H1 (cell line): ENCODE results near the gene BCKDHB. TPM values are rescaled to one million over a fixed set of nuclear protein-coding genes. Genes with fewer than 3 reads are reported as not detected.

Experiments used
- CTCF ChIA-PET: fragments of 300-600 bp; sonication (Branson Sonifier 250); formaldehyde crosslinking; loops from one replicate; lab custom pipeline; 2021; ENCODE audit not compliant: partially characterized antibody; lab: Charles Lee
- POLR2A ChIA-PET: fragments of 300-600 bp; sonication (Branson Sonifier 250); formaldehyde crosslinking; loops from one replicate; lab custom pipeline; 2021; ENCODE audit warnings: inconsistent platforms; ENCODE audit not compliant: partially characterized antibody; lab: Charles Lee
- DNase-seq, 2 experiments: peaks; one replicate each; pipeline versions ENCODE4 v3.0.0 to v3.0.0-alpha.2; 2010 to 2022; ENCODE audit warnings: low spot score in 2 of 2, low read depth in 1 of 2, mixed read lengths in 1 of 2
- FAIRE-seq: peaks from 2 replicates; lab custom pipeline; 2011; peaks lifted over from hg19 to GRCh38; lab: Jason Lieb, UNC
- H2AFZ ChIP-seq: 2 replicates; pipeline ENCODE4 v1.8.1; 2012; ENCODE audit warnings: low read length, inconsistent platforms
- H2AK5ac ChIP-seq: 2 replicates; pipeline ENCODE4 v1.6.1; 2013; ENCODE audit warnings: low read depth, low read length
- H2BK120ac ChIP-seq: replicated peaks from 2 replicates; pipeline ENCODE3; 2013; ENCODE audit warnings: low read depth, low read length, inconsistent platforms
- H2BK12ac ChIP-seq: 2 replicates; pipeline ENCODE4 v1.6.1; 2013; ENCODE audit warnings: low read depth, low read length
- H2BK15ac ChIP-seq: 2 replicates; pipeline ENCODE4 v1.6.1; 2013; ENCODE audit warnings: low read length
- H2BK20ac ChIP-seq: 2 replicates; pipeline ENCODE4 v1.6.1; 2013; ENCODE audit warnings: low read length
- H2BK5ac ChIP-seq: 2 replicates; pipeline ENCODE4 v1.6.1; 2013; ENCODE audit warnings: low read depth, low read length
- H3K14ac ChIP-seq: 2 replicates; pipeline ENCODE4 v1.6.1; 2013; ENCODE audit warnings: inconsistent platforms; ENCODE audit not compliant: insufficient read length
- H3K18ac ChIP-seq: 2 replicates; pipeline ENCODE4 v1.6.1; 2013; ENCODE audit warnings: low read length; ENCODE audit errors: extremely low read depth
- H3K23ac ChIP-seq: 2 replicates; pipeline ENCODE4 v1.6.1; 2013; ENCODE audit warnings: inconsistent platforms; ENCODE audit not compliant: insufficient read length
- H3K23me2 ChIP-seq: 2 replicates; pipeline ENCODE4 v1.6.1; 2013; ENCODE audit warnings: low read depth, low read length
- H3K27ac ChIP-seq: 2 replicates; pipeline ENCODE4 v1.6.1; 2011; ENCODE audit warnings: low read depth, low read length, inconsistent platforms
- H3K27me3 ChIP-seq, 4 experiments: replicated peaks in 1 of 4; 1 replicate in 1 of 4; 2 replicates in 3 of 4; pipeline versions ENCODE4 v1.6.1 to v1.8.1; 2011 to 2013; ENCODE audit warnings: low read length in 3 of 4, mild to moderate bottlenecking in 3 of 4, inconsistent platforms in 2 of 4, mixed read lengths in 2 of 4, moderate library complexity in 1 of 4; ENCODE audit not compliant: control insufficient read depth in 3 of 4, insufficient read depth in 3 of 4; ENCODE audit errors: extremely low read depth in 1 of 4
- H3K36me3 ChIP-seq, 4 experiments: 2 replicates each; pipeline versions ENCODE4 v1.6.1 to v1.8.1; 2011 to 2013; ENCODE audit warnings: mild to moderate bottlenecking in 4 of 4, low read length in 3 of 4, moderate library complexity in 2 of 4, control low read depth in 1 of 4, inconsistent platforms in 1 of 4; ENCODE audit not compliant: insufficient read depth in 4 of 4, control insufficient read depth in 2 of 4
- H3K4ac ChIP-seq: replicated peaks from 2 replicates; pipeline ENCODE3; 2013; ENCODE audit warnings: low read length, low read depth, mixed read lengths, inconsistent platforms; ENCODE audit not compliant: insufficient read length
- H3K4me1 ChIP-seq, 4 experiments: replicated peaks in 1 of 4; 1 replicate in 1 of 4; 2 replicates in 3 of 4; pipeline versions ENCODE4 v1.6.1 to v1.8.1; 2011 to 2013; ENCODE audit warnings: low read length in 3 of 4, inconsistent platforms in 2 of 4, mixed read lengths in 1 of 4; ENCODE audit not compliant: insufficient read depth in 4 of 4, control insufficient read depth in 3 of 4
- H3K4me2 ChIP-seq, 2 experiments: 2 replicates each; pipeline versions ENCODE4 v1.6.1 to v1.8.1; 2011 to 2013; ENCODE audit warnings: low read depth in 2 of 2, low read length in 2 of 2, control low read depth in 1 of 2, inconsistent platforms in 1 of 2, mild to moderate bottlenecking in 1 of 2; ENCODE audit not compliant: insufficient read depth in 1 of 2
- H3K4me3 ChIP-seq, 4 experiments: fragments of 200-600, 300-600 bp in 1 of 4; sonication (generic), shearing (Covaris generic), sonication (Bioruptor Twin) in 1 of 4; 2 replicates each; pipeline versions ENCODE4 v1.5.1 to v1.8.1; 2011 to 2016; ENCODE audit warnings: low read length in 4 of 4, low read depth in 3 of 4, control low read depth in 2 of 4, inconsistent platforms in 2 of 4, mild to moderate bottlenecking in 2 of 4, mixed read lengths in 1 of 4, moderate library complexity in 1 of 4; ENCODE audit not compliant: insufficient read depth in 2 of 4; ENCODE audit errors: extremely low read depth in 1 of 4
- H3K56ac ChIP-seq: replicated peaks from 2 replicates; pipeline ENCODE3; 2013; ENCODE audit warnings: low read depth, mild to moderate bottlenecking, mixed read lengths, low read length, inconsistent platforms; ENCODE audit not compliant: insufficient read length
- H3K79me1 ChIP-seq: 2 replicates; pipeline ENCODE4 v1.6.1; 2013; ENCODE audit warnings: low read depth, low read length, control low read depth
- H3K79me2 ChIP-seq, 2 experiments: 2 replicates each; pipeline versions ENCODE4 v1.6.1 to v1.8.1; 2012 to 2013; ENCODE audit warnings: low read length in 2 of 2, mild to moderate bottlenecking in 2 of 2, inconsistent platforms in 1 of 2; ENCODE audit not compliant: insufficient read depth in 2 of 2, control insufficient read depth in 1 of 2
- H3K9ac ChIP-seq, 4 experiments: replicated peaks in 1 of 4; 1 replicate in 1 of 4; 2 replicates in 3 of 4; pipeline versions ENCODE4 v1.6.1 to v1.8.1; 2011 to 2013; ENCODE audit warnings: low read depth in 3 of 4, low read length in 3 of 4, control low read depth in 2 of 4, mild to moderate bottlenecking in 2 of 4, moderate library complexity in 2 of 4, inconsistent platforms in 1 of 4; ENCODE audit errors: extremely low read depth in 1 of 4
- H3K9me3 ChIP-seq, 2 experiments: 2 replicates each; pipeline versions ENCODE4 v1.6.1 to v1.8.1; 2012 to 2013; ENCODE audit warnings: mild to moderate bottlenecking in 2 of 2, moderate library complexity in 2 of 2, control low read depth in 1 of 2, inconsistent platforms in 1 of 2, low read depth in 1 of 2, low read length in 1 of 2, mixed read lengths in 1 of 2; ENCODE audit not compliant: insufficient read depth in 2 of 2
- H4K20me1 ChIP-seq, 2 experiments: replicated peaks in 1 of 2; 2 replicates each; pipeline versions ENCODE3 to v1.8.1; 2011 to 2013; ENCODE audit warnings: inconsistent platforms in 2 of 2, low read length in 2 of 2, mild to moderate bottlenecking in 1 of 2; ENCODE audit not compliant: insufficient read depth in 2 of 2, control insufficient read depth in 1 of 2
- H4K5ac ChIP-seq: 2 replicates; pipeline ENCODE4 v1.6.1; 2013; ENCODE audit warnings: low read length, low read depth, mixed read lengths, inconsistent platforms; ENCODE audit not compliant: insufficient read length
- H4K8ac ChIP-seq: 2 replicates; pipeline ENCODE4 v1.8.0; 2013; ENCODE audit warnings: mild to moderate bottlenecking, moderate library complexity, low read length, inconsistent platforms; ENCODE audit not compliant: insufficient read depth; ENCODE audit errors: extremely low read depth
- H4K91ac ChIP-seq: replicated peaks from 2 replicates; pipeline ENCODE3; 2013; ENCODE audit warnings: low read length, mixed read lengths, inconsistent platforms; ENCODE audit not compliant: insufficient read length
- E2F6 ChIP-seq: IDR thresholded peaks from 2 replicates; pipeline ENCODE4 v1.6.1; 2012; ENCODE audit warnings: inconsistent platforms
- GABPA ChIP-seq: IDR thresholded peaks from 2 replicates; pipeline ENCODE4 v1.6.1; 2011; ENCODE audit warnings: mild to moderate bottlenecking, low read length, moderate library complexity, borderline replicate concordance; ENCODE audit not compliant: insufficient read depth
- HDAC6 ChIP-seq: IDR thresholded peaks from one replicate; pipeline ENCODE4 v1.7.1; 2012; ENCODE audit warnings: low read depth, mild to moderate bottlenecking, inconsistent platforms, low read length, moderate library complexity
- KDM1A ChIP-seq: fragments of 200-600, 300-600 bp; sonication (generic); IDR thresholded peaks from 2 replicates; pipeline ENCODE4 v1.7.1; 2016; ENCODE audit warnings: mild to moderate bottlenecking, low read length, borderline replicate concordance
- KDM5A ChIP-seq: fragments of 200-600 bp; IDR thresholded peaks from 2 replicates; pipeline ENCODE4 v1.7.1; 2012; ENCODE audit warnings: mild to moderate bottlenecking, low read length, inconsistent platforms, mixed read lengths
- NANOG ChIP-seq: IDR thresholded peaks from 2 replicates; pipeline ENCODE4 v1.6.1; 2011; ENCODE audit warnings: low read length, low read depth, mild to moderate bottlenecking, inconsistent platforms; ENCODE audit not compliant: insufficient read depth, poor library complexity, severe bottlenecking
- PHF8 ChIP-seq: fragments of 200-600 bp; sonication (generic); conservative IDR thresholded peaks from 2 replicates; pipeline ENCODE4 v1.7.1; 2012; ENCODE audit warnings: low read depth, mild to moderate bottlenecking, inconsistent platforms, low read length, moderate library complexity
- POU5F1 ChIP-seq: IDR thresholded peaks from 2 replicates; pipeline ENCODE4 v1.6.1; 2011; ENCODE audit warnings: low read depth, mild to moderate bottlenecking, low read length, moderate library complexity
- SP4 ChIP-seq: IDR thresholded peaks from 2 replicates; pipeline ENCODE4 v1.6.1; 2012; ENCODE audit warnings: low read length, inconsistent platforms
- WGBS, 2 experiments: shearing (Covaris generic) in 1 of 2; methylation state at CpG; one replicate each; pipeline versions ENCODE4 v1.1.6 to v1.1.7; 2013 to 2015; ENCODE audit warnings: low lambda C conversion rate in 2 of 2, mixed read lengths in 2 of 2, inconsistent platforms in 1 of 2, low coverage in 1 of 2, missing lambda C conversion rate in 1 of 2; ENCODE audit not compliant: insufficient replicate concordance in 2 of 2, insufficient coverage in 1 of 2, insufficient read length in 1 of 2; ENCODE audit errors: extremely low coverage in 1 of 2, missing lambda C conversion rate in 1 of 2; 5-methylcytosine and 5-hydroxymethylcytosine counted together
- polyA plus RNA-seq, 7 experiments: library from polyadenylated mRNA; depleted of rRNA in 3 of 7; stranded (reverse) in 5 of 7; unstranded in 2 of 7; fragments of >200 nt in 5 of 7; fragments of 200-250 nt in 2 of 7; gene quantifications; 1 replicate in 5 of 7; 2 replicates in 1 of 7; 4 replicates in 1 of 7; pipeline versions ENCODE4 v1.2.1 to v1.2.3, GENCODE V29; 2011 to 2013; ENCODE audit warnings: missing spikeins in 2 of 7, mixed read lengths in 2 of 7
- total RNA-seq: library from RNA; stranded (reverse); fragmentation: NEBNext Ultra II Directional; extraction: Animal tissue kit (Norgen Biotek cat#: 25700); gene quantifications from 2 replicates; pipeline ENCODE4 v1.2.1, GENCODE V29; 2021

Gene BCKDHB
- total and polyA plus RNA-seq, 2 of the 8 experiments (the other 6 are each of a cell fraction or from before 2014, with no cell fraction given) = 22.1 to 30.8 TPM

- Histone ChIP-seq H4K20me1 (no peaks in the 10 kb centered on the region), H2BK20ac (no peak overlapping the region), H3K23me2 (no peaks in the 10 kb centered on the region), H4K91ac (no peak overlapping the region), H3K79me2 (no peaks in the 10 kb centered on the region), H2BK15ac (no peak overlapping the region), H4K8ac (no peak overlapping the region), H2AFZ (no peak overlapping the region), H3K36me3 (no peaks in the 10 kb centered on the region), H2BK5ac (no peak overlapping the region), H3K56ac (no peak overlapping the region), H3K4me1 (no peaks in the 10 kb centered on the region), H3K9ac (no peak overlapping the region), H3K27ac (no peak overlapping the region), H3K14ac (no peak overlapping the region), H2AK5ac (no peak overlapping the region), H3K23ac (no peak overlapping the region), H3K27me3 (no peaks in the 10 kb centered on the region), H3K79me1 (no peaks in the 10 kb centered on the region), H3K4me2 (no peak overlapping the region), H3K4ac (no peak overlapping the region), H2BK120ac (no peak overlapping the region), H4K5ac (no peak overlapping the region), H3K9me3 (no peaks in the 10 kb centered on the region), H2BK12ac (no peak overlapping the region), H3K18ac (no peak overlapping the region), H3K4me3 (no peak overlapping the region)
- ChIA-PET POLR2A (no interaction called here), CTCF (no interaction called here)
- FAIRE-seq (no peak), DNase-seq (no peak)
- WGBS, 2 experiments = 90% methylated on average over 10 of the region's 10 CpGs; no CpG with 5 or more reads in 1 of the 2 experiments
- TF ChIP-seq KDM1A (no peak), NANOG (no peak), GABPA (no peak), PHF8 (no peak), SP4 (no peak), POU5F1 (no peak), HDAC6 (no peak), E2F6 (no peak), KDM5A (no peak)
Observed at GRCh38 chr6:80268865-80269730, 162.6 kb downstream of the BCKDHB start.
